ENCODE measurements around the gene GJD4.

GRCh38 chr10:35635576-35635975 lies 30.4 kb downstream of the GJD4 start:
- peak; percentile 96 for TF ChIP-seq CTCF (conservative IDR thresholded peaks at IDR 0.05; ENCODE audit: low read length)
- TF ChIP-seq EZH2phosphoT487 (IDR thresholded peaks at IDR 0.05; ENCODE audit: borderline replicate concordance): no peak
